GM23338 (cell line): Measurements from ENCODE around the gene TLE6. TPM values are rescaled to one million over a fixed set of nuclear protein-coding genes. Genes with fewer than 3 reads are reported as not detected.

Experiments
- ATAC-seq: fragments of 200-7000 bp; cut with Tn5 transposase; 3 replicates; pipeline ENCODE4 v1.9.1; 2020
- DNase-seq: peaks from one replicate; pipeline ENCODE4 v3.0.0-alpha.2; 2015; ENCODE audit warnings: low spot score
- H2AFZ ChIP-seq: fragments of 200-600 bp; sonication (generic); 2 replicates; pipeline ENCODE4 v1.8.0; 2016; ENCODE audit warnings: antibody characterized with exemption, mild to moderate bottlenecking, moderate library complexity
- H3F3A ChIP-seq: fragments of 200-600 bp; sonication (generic); replicated peaks from 2 replicates; pipeline ENCODE4 v1.8.0; 2017; ENCODE audit warnings: antibody characterized with exemption, mixed run types, low read depth
- H3K27ac ChIP-seq: fragments of 200-600 bp; sonication (generic); 2 replicates; pipeline ENCODE4 v1.6.1; 2016; ENCODE audit warnings: low read depth
- H3K27me3 ChIP-seq: fragments of 200-600 bp; sonication (generic); 2 replicates; pipeline ENCODE4 v1.8.0; 2016; ENCODE audit warnings: mild to moderate bottlenecking, mixed run types, moderate library complexity; ENCODE audit not compliant: insufficient read depth
- H3K36me3 ChIP-seq: fragments of 200-600 bp; sonication (generic); 2 replicates; pipeline ENCODE4 v1.8.0; 2016; ENCODE audit warnings: mild to moderate bottlenecking; ENCODE audit not compliant: insufficient read depth
- H3K4me1 ChIP-seq: fragments of 200-600 bp; sonication (generic); 2 replicates; pipeline ENCODE4 v1.8.0; 2016; ENCODE audit warnings: mild to moderate bottlenecking, moderate library complexity; ENCODE audit not compliant: insufficient read depth
- H3K4me2 ChIP-seq: fragments of 200-600 bp; sonication (generic); 2 replicates; pipeline ENCODE4 v1.7.1; 2017; ENCODE audit warnings: mixed run types
- H3K4me3 ChIP-seq: fragments of 200-600 bp; sonication (generic); 2 replicates; pipeline ENCODE4 v1.6.1; 2016; ENCODE audit warnings: mixed run types
- H3K79me2 ChIP-seq: fragments of 200-600 bp; sonication (generic); replicated peaks from 2 replicates; pipeline ENCODE4 v1.8.0; 2017; ENCODE audit warnings: mild to moderate bottlenecking; ENCODE audit not compliant: insufficient read depth
- H3K9me2 ChIP-seq: fragments of 200-600 bp; sonication (generic); 2 replicates; pipeline ENCODE4 v1.8.0; 2017; ENCODE audit not compliant: insufficient read depth
- H4K20me1 ChIP-seq: fragments of 200-600 bp; sonication (generic); replicated peaks from 2 replicates; pipeline ENCODE4 v1.8.0; 2017; ENCODE audit warnings: mild to moderate bottlenecking; ENCODE audit not compliant: insufficient read depth
- H3K27ac Mint-ChIP-seq: 2 replicates; pipeline ENCODE4 v1.8.0; 2020; ENCODE audit warnings: inconsistent platforms, mild to moderate bottlenecking, moderate library complexity, mixed read lengths
- H3K27me3 Mint-ChIP-seq: 3 replicates; pipeline ENCODE4 v1.8.0; 2022; ENCODE audit warnings: low read depth, mild to moderate bottlenecking, moderate library complexity, mixed read lengths, inconsistent platforms; ENCODE audit not compliant: insufficient read depth, poor library complexity
- H3K36me3 Mint-ChIP-seq: 3 replicates; pipeline ENCODE4 v1.8.0; 2021; ENCODE audit warnings: low read depth, mild to moderate bottlenecking, inconsistent platforms, moderate library complexity, mixed read lengths
- H3K4me1 Mint-ChIP-seq: 3 replicates; pipeline ENCODE4 v1.8.0; 2020; ENCODE audit warnings: mild to moderate bottlenecking, inconsistent platforms, mixed read lengths
- H3K4me3 Mint-ChIP-seq: 3 replicates; pipeline ENCODE4 v1.8.0; 2021; ENCODE audit warnings: moderate library complexity, mild to moderate bottlenecking, inconsistent platforms, mixed read lengths
- H3K9me3 Mint-ChIP-seq: 3 replicates; pipeline ENCODE4 v1.8.0; 2020; ENCODE audit warnings: moderate library complexity, mild to moderate bottlenecking, inconsistent platforms, mixed read lengths
- EZH2 ChIP-seq: fragments of 200-600 bp; sonication (generic); IDR thresholded peaks from one replicate; pipeline ENCODE4 v1.8.0; 2017; ENCODE audit warnings: antibody characterized with exemption, mild to moderate bottlenecking, low read depth; ENCODE audit not compliant: unreplicated experiment
- JUNB ChIP-seq: IDR thresholded peaks from one replicate; pipeline ENCODE4 v1.6.1; 2016; ENCODE audit warnings: antibody characterized with exemption; ENCODE audit not compliant: unreplicated experiment
- POLR2AphosphoS5 ChIP-seq: IDR thresholded peaks from 2 replicates; pipeline ENCODE4 v1.6.1; 2016; ENCODE audit warnings: antibody characterized with exemption, low read depth
- ZNF331 ChIP-seq: fragments of 250-450 bp; sonication (Bioruptor Pico); IDR thresholded peaks from 2 replicates; pipeline ENCODE4 v1.5.0; 2020; ENCODE audit warnings: low read depth, mild to moderate bottlenecking, moderate library complexity
- polyA plus RNA-seq: library from polyadenylated mRNA; unstranded; fragments of >200 nt; fragmentation: Nextera tagmentation; extraction: Ambion mirVana; gene quantifications from 2 replicates; pipeline ENCODE4 v1.2.1, GENCODE V29; 2016
- total RNA-seq: library from RNA; depleted of rRNA; stranded (reverse); fragments of >200 nt; shearing (Covaris generic); gene quantifications from 2 replicates; pipeline ENCODE4 v1.2.3, GENCODE V29; 2014
- TF ChIP-seq, protein P1 (sequence below): IDR thresholded peaks from one replicate; pipeline ENCODE4 v1.6.1; 2018; ENCODE audit warnings: antibody characterized with exemption; ENCODE audit not compliant: unreplicated experiment

TLE6 gene
- total and polyA plus RNA-seq, 2 experiments from 2014 or later = 2.4 TPM

DNA sequence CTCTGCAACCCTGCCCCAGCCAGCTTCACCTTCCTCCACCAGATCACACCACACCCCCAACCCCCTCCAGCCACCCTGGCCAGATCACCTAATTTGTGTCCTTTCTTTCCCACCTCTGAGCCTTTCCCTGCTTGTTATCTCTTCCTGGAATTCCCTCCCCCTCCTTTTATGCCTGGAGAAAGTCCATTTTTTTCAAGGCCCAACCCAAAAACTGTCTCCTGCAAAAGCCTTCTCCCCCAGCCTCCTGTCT lies 57.0 kb downstream of the TLE6 start:
- H3K27me3 Mint-ChIP-seq = peaks cover 56% of the 10 kb centered on the region
- H3F3A ChIP-seq = peaks cover 17% of the 10 kb centered on the region

DNA sequence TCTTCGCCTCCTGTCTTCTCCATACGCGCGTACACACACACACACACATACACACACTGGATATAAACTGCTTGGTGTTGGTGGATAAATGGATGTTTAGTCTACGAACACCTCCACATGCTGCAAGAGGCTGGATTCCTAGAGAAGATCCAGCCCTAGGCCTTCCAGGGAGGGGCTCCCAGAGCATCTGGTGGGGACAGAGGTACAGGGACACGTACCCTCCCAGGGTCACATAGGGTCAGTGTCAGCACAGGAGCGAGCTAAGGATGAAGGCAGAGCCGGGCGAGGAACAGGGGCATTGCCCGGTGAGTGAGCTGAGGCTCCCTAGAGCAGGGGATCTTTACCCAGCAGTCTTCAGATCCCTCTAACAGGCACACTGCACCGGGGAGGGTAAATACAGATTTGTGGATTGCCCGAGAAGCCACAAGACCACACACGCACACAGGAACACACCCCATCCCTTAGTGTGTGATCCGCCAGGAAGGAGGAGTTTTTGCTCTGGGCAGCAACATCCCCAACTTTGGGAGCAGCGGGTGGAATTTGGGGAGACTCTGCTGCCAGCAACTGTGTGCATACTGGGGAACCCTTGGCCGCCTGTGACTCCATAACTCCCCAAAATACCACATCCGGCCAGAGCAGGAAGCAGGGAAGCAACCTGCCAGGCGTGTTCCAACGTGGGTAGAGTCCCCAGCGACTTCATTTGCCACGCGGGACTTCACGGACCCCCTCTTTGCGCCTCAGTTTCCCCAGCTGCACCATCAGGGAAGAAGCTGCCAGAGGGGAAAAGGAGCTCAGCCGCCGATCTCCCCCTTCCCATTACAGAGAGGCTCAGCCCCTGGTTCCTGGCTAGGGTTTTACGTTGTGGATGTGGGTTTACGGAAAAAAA lies 57.5 kb downstream of the TLE6 start:
- H3K4me3 Mint-ChIP-seq = peak overlapping the region; percentile 77
- peaks cover 3% of the 10 kb centered on the region; the same call in 1 of the 3 replicates for H3K9me3 Mint-ChIP-seq
- H3K27me3 Mint-ChIP-seq = peaks cover 57% of the 10 kb centered on the region
- ATAC-seq = peak; percentile 9
- H3K4me3 ChIP-seq = peak overlapping the region; percentile 59
- H3K27ac Mint-ChIP-seq = peak overlapping the region; percentile 96
- H3F3A ChIP-seq = peaks cover 17% of the 10 kb centered on the region
- H3K27ac ChIP-seq = no peak overlapping the region
- H3K4me1 ChIP-seq = peaks cover 8% of the 10 kb centered on the region
- no peaks in the 10 kb centered on the region for H3K36me3 ChIP-seq
- DNase-seq = peak; percentile 53
- H3K27me3 ChIP-seq = peaks cover 61% of the 10 kb centered on the region
- H3K79me2 ChIP-seq = no peaks in the 10 kb centered on the region
- H3K36me3 Mint-ChIP-seq = no peaks in the 10 kb centered on the region; the same call in 1 of the 3 replicates
- peak overlapping the region; percentile 82 for H3K4me2 ChIP-seq
- no peaks in the 10 kb centered on the region for H4K20me1 ChIP-seq
- peak overlapping the region; percentile 35; the same call in 1 of the 2 replicates for H2AFZ ChIP-seq
- TF ChIP-seq ZNF331 (CRISPR knock-in tag) = no peak
- TF ChIP-seq POLR2AphosphoS5 = 0 out of 2 replicates have a peak, but pooled peaks have one; percentile 6
- H3K9me2 ChIP-seq = no peaks in the 10 kb centered on the region
- peaks cover 22% of the 10 kb centered on the region for H3K4me1 Mint-ChIP-seq

More for the DNA sequence above, 57.0 kb downstream of the TLE6 start:
- Histone ChIP-seq H3K79me2 (no peaks in the 10 kb centered on the region), H3K36me3 (no peaks in the 10 kb centered on the region), H3K27ac (no peak overlapping the region), H2AFZ (no peak overlapping the region), H3K27me3 (peaks cover 67% of the 10 kb centered on the region), H3K4me1 (peaks cover 8% of the 10 kb centered on the region), H3K4me2 (peak overlapping the region; percentile 82), H4K20me1 (no peaks in the 10 kb centered on the region), H3K4me3 (peak overlapping the region; percentile 59), H3K9me2 (no peaks in the 10 kb centered on the region)
- H3K36me3 Mint-ChIP-seq = no peaks in the 10 kb centered on the region; the same call in 1 of the 3 replicates
- ATAC-seq (no peak), DNase-seq (no peak)
- H3K4me3 Mint-ChIP-seq = peak overlapping the region; percentile 77
- TF ChIP-seq JUNB = no peak
- TF ChIP-seq, protein P1, sequence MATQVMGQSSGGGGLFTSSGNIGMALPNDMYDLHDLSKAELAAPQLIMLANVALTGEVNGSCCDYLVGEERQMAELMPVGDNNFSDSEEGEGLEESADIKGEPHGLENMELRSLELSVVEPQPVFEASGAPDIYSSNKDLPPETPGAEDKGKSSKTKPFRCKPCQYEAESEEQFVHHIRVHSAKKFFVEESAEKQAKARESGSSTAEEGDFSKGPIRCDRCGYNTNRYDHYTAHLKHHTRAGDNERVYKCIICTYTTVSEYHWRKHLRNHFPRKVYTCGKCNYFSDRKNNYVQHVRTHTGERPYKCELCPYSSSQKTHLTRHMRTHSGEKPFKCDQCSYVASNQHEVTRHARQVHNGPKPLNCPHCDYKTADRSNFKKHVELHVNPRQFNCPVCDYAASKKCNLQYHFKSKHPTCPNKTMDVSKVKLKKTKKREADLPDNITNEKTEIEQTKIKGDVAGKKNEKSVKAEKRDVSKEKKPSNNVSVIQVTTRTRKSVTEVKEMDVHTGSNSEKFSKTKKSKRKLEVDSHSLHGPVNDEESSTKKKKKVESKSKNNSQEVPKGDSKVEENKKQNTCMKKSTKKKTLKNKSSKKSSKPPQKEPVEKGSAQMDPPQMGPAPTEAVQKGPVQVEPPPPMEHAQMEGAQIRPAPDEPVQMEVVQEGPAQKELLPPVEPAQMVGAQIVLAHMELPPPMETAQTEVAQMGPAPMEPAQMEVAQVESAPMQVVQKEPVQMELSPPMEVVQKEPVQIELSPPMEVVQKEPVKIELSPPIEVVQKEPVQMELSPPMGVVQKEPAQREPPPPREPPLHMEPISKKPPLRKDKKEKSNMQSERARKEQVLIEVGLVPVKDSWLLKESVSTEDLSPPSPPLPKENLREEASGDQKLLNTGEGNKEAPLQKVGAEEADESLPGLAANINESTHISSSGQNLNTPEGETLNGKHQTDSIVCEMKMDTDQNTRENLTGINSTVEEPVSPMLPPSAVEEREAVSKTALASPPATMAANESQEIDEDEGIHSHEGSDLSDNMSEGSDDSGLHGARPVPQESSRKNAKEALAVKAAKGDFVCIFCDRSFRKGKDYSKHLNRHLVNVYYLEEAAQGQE = no peak
- no peak for TF ChIP-seq EZH2
- no peak overlapping the region for H3K27ac Mint-ChIP-seq
- peaks cover 17% of the 10 kb centered on the region for H3K4me1 Mint-ChIP-seq
- peaks cover 3% of the 10 kb centered on the region; the same call in 1 of the 3 replicates for H3K9me3 Mint-ChIP-seq
